GM23338 (cell line): ENCODE data around the gene PCDHGB7. TPM values are rescaled to one million over a fixed set of nuclear protein-coding genes. Genes with fewer than 3 reads are reported as not detected.
"Not testable (repeated sequence)": the region's sequence is repeated elsewhere in the genome, so short reads cannot be mapped to it uniquely, and the experiment has no call there.

Experiments
- ATAC-seq: fragments of 200-7000 bp; cut with Tn5 transposase; 3 replicates; pipeline ENCODE4 v1.9.1; 2020
- DNase-seq: peaks from one replicate; pipeline ENCODE4 v3.0.0-alpha.2; 2015; ENCODE audit warnings: low spot score
- H2AFZ ChIP-seq: fragments of 200-600 bp; sonication (generic); 2 replicates; pipeline ENCODE4 v1.8.0; 2016; ENCODE audit warnings: antibody characterized with exemption, mild to moderate bottlenecking, moderate library complexity
- H3F3A ChIP-seq: fragments of 200-600 bp; sonication (generic); replicated peaks from 2 replicates; pipeline ENCODE4 v1.8.0; 2017; ENCODE audit warnings: antibody characterized with exemption, mixed run types, low read depth
- H3K27ac ChIP-seq: fragments of 200-600 bp; sonication (generic); 2 replicates; pipeline ENCODE4 v1.6.1; 2016; ENCODE audit warnings: low read depth
- H3K27me3 ChIP-seq: fragments of 200-600 bp; sonication (generic); 2 replicates; pipeline ENCODE4 v1.8.0; 2016; ENCODE audit warnings: mild to moderate bottlenecking, mixed run types, moderate library complexity; ENCODE audit not compliant: insufficient read depth
- H3K36me3 ChIP-seq: fragments of 200-600 bp; sonication (generic); 2 replicates; pipeline ENCODE4 v1.8.0; 2016; ENCODE audit warnings: mild to moderate bottlenecking; ENCODE audit not compliant: insufficient read depth
- H3K4me1 ChIP-seq: fragments of 200-600 bp; sonication (generic); 2 replicates; pipeline ENCODE4 v1.8.0; 2016; ENCODE audit warnings: mild to moderate bottlenecking, moderate library complexity; ENCODE audit not compliant: insufficient read depth
- H3K4me2 ChIP-seq: fragments of 200-600 bp; sonication (generic); 2 replicates; pipeline ENCODE4 v1.7.1; 2017; ENCODE audit warnings: mixed run types
- H3K4me3 ChIP-seq: fragments of 200-600 bp; sonication (generic); 2 replicates; pipeline ENCODE4 v1.6.1; 2016; ENCODE audit warnings: mixed run types
- H3K79me2 ChIP-seq: fragments of 200-600 bp; sonication (generic); replicated peaks from 2 replicates; pipeline ENCODE4 v1.8.0; 2017; ENCODE audit warnings: mild to moderate bottlenecking; ENCODE audit not compliant: insufficient read depth
- H3K9me2 ChIP-seq: fragments of 200-600 bp; sonication (generic); 2 replicates; pipeline ENCODE4 v1.8.0; 2017; ENCODE audit not compliant: insufficient read depth
- H4K20me1 ChIP-seq: fragments of 200-600 bp; sonication (generic); replicated peaks from 2 replicates; pipeline ENCODE4 v1.8.0; 2017; ENCODE audit warnings: mild to moderate bottlenecking; ENCODE audit not compliant: insufficient read depth
- H3K27ac Mint-ChIP-seq: 2 replicates; pipeline ENCODE4 v1.8.0; 2020; ENCODE audit warnings: inconsistent platforms, mild to moderate bottlenecking, moderate library complexity, mixed read lengths
- H3K27me3 Mint-ChIP-seq: 3 replicates; pipeline ENCODE4 v1.8.0; 2022; ENCODE audit warnings: low read depth, mild to moderate bottlenecking, moderate library complexity, mixed read lengths, inconsistent platforms; ENCODE audit not compliant: insufficient read depth, poor library complexity
- H3K36me3 Mint-ChIP-seq: 3 replicates; pipeline ENCODE4 v1.8.0; 2021; ENCODE audit warnings: low read depth, mild to moderate bottlenecking, inconsistent platforms, moderate library complexity, mixed read lengths
- H3K4me1 Mint-ChIP-seq: 3 replicates; pipeline ENCODE4 v1.8.0; 2020; ENCODE audit warnings: mild to moderate bottlenecking, inconsistent platforms, mixed read lengths
- H3K4me3 Mint-ChIP-seq: 3 replicates; pipeline ENCODE4 v1.8.0; 2021; ENCODE audit warnings: moderate library complexity, mild to moderate bottlenecking, inconsistent platforms, mixed read lengths
- H3K9me3 Mint-ChIP-seq: 3 replicates; pipeline ENCODE4 v1.8.0; 2020; ENCODE audit warnings: moderate library complexity, mild to moderate bottlenecking, inconsistent platforms, mixed read lengths
- ZNF331 ChIP-seq: fragments of 250-450 bp; sonication (Bioruptor Pico); IDR thresholded peaks from 2 replicates; pipeline ENCODE4 v1.5.0; 2020; ENCODE audit warnings: low read depth, mild to moderate bottlenecking, moderate library complexity
- ZNF462 ChIP-seq: fragments of 250-450 bp; sonication (Bioruptor Pico); IDR thresholded peaks from 2 replicates; pipeline ENCODE4 v1.5.0; 2020; ENCODE audit warnings: mild to moderate bottlenecking, moderate library complexity
- polyA plus RNA-seq: library from polyadenylated mRNA; unstranded; fragments of >200 nt; fragmentation: Nextera tagmentation; extraction: Ambion mirVana; gene quantifications from 2 replicates; pipeline ENCODE4 v1.2.1, GENCODE V29; 2016
- total RNA-seq: library from RNA; depleted of rRNA; stranded (reverse); fragments of >200 nt; shearing (Covaris generic); gene quantifications from 2 replicates; pipeline ENCODE4 v1.2.3, GENCODE V29; 2014

The PCDHGB7 gene
- total and polyA plus RNA-seq, 2 experiments from 2014 or later = 1.4 to 11.7 TPM

DNA sequence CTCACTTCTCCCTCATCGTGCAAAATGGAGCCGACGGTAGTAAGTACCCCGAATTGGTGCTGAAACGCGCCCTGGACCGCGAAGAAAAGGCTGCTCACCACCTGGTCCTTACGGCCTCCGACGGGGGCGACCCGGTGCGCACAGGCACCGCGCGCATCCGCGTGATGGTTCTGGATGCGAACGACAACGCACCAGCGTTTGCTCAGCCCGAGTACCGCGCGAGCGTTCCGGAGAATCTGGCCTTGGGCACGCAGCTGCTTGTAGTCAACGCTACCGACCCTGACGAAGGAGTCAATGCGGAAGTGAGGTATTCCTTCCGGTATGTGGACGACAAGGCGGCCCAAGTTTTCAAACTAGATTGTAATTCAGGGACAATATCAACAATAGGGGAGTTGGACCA lies 13.8 kb downstream of the PCDHGB7 start (continued):
- TF ChIP-seq ZNF462 (no peak), ZNF331 (CRISPR knock-in tag) (no peak)

- H3K4me2 ChIP-seq, H4K20me1 ChIP-seq, ATAC-seq, H3K36me3 ChIP-seq, H3K9me2 ChIP-seq, H3K27ac Mint-ChIP-seq, H3K4me3 Mint-ChIP-seq, H3K4me1 Mint-ChIP-seq, H3K4me1 ChIP-seq, H3K27me3 Mint-ChIP-seq, H3K4me3 ChIP-seq, H3F3A ChIP-seq, H3K79me2 ChIP-seq, H3K27ac ChIP-seq, H3K27me3 ChIP-seq, H2AFZ ChIP-seq, DNase-seq: not testable (repeated sequence)
- peaks cover 64% of the 10 kb centered on the region for H3K9me3 Mint-ChIP-seq
- H3K36me3 Mint-ChIP-seq = peaks cover 58% of the 10 kb centered on the region
Observed at GRCh38 chr5:141432308-141432707, 14.8 kb downstream of the PCDHGB7 start.

DNA sequence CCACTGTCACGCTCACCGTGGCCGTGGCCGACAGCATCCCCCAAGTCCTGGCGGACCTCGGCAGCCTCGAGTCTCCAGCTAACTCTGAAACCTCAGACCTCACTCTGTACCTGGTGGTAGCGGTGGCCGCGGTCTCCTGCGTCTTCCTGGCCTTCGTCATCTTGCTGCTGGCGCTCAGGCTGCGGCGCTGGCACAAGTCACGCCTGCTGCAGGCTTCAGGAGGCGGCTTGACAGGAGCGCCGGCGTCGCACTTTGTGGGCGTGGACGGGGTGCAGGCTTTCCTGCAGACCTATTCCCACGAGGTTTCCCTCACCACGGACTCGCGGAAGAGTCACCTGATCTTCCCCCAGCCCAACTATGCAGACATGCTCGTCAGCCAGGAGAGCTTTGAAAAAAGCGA lies 15.2 kb downstream of the PCDHGB7 start:
- H3K79me2 ChIP-seq, H3K4me1 ChIP-seq, H2AFZ ChIP-seq, H4K20me1 ChIP-seq, H3K27ac Mint-ChIP-seq, H3K36me3 ChIP-seq, DNase-seq, ATAC-seq, H3K4me2 ChIP-seq, H3K9me2 ChIP-seq, H3K4me3 ChIP-seq, H3F3A ChIP-seq, H3K27me3 Mint-ChIP-seq, H3K27me3 ChIP-seq, H3K4me1 Mint-ChIP-seq, H3K4me3 Mint-ChIP-seq, H3K27ac ChIP-seq: not testable (repeated sequence)
- Mint-ChIP-seq H3K36me3 (peaks cover 54% of the 10 kb centered on the region), H3K9me3 (peaks cover 60% of the 10 kb centered on the region)
